H1 (cell line): Measurements from ENCODE around the gene MTX2. TPM values are rescaled to one million over a fixed set of nuclear protein-coding genes. Genes with fewer than 3 reads are reported as not detected.

Source experiments
- CTCF ChIA-PET: fragments of 300-600 bp; sonication (Branson Sonifier 250); formaldehyde crosslinking; loops from one replicate; lab custom pipeline; 2021; ENCODE audit not compliant: partially characterized antibody; lab: Charles Lee
- POLR2A ChIA-PET: fragments of 300-600 bp; sonication (Branson Sonifier 250); formaldehyde crosslinking; loops from one replicate; lab custom pipeline; 2021; ENCODE audit warnings: inconsistent platforms; ENCODE audit not compliant: partially characterized antibody; lab: Charles Lee
- DNase-seq, 2 experiments: peaks; one replicate each; pipeline versions ENCODE4 v3.0.0 to v3.0.0-alpha.2; 2010 to 2022; ENCODE audit warnings: low spot score in 2 of 2, low read depth in 1 of 2, mixed read lengths in 1 of 2
- FAIRE-seq: peaks from 2 replicates; lab custom pipeline; 2011; peaks lifted over from hg19 to GRCh38; lab: Jason Lieb, UNC
- H2AFZ ChIP-seq: 2 replicates; pipeline ENCODE4 v1.8.1; 2012; ENCODE audit warnings: low read length, inconsistent platforms
- H2AK5ac ChIP-seq: 2 replicates; pipeline ENCODE4 v1.6.1; 2013; ENCODE audit warnings: low read depth, low read length
- H2BK120ac ChIP-seq: replicated peaks from 2 replicates; pipeline ENCODE3; 2013; ENCODE audit warnings: low read depth, low read length, inconsistent platforms
- H2BK12ac ChIP-seq: 2 replicates; pipeline ENCODE4 v1.6.1; 2013; ENCODE audit warnings: low read depth, low read length
- H2BK15ac ChIP-seq: 2 replicates; pipeline ENCODE4 v1.6.1; 2013; ENCODE audit warnings: low read length
- H2BK20ac ChIP-seq: 2 replicates; pipeline ENCODE4 v1.6.1; 2013; ENCODE audit warnings: low read length
- H2BK5ac ChIP-seq: 2 replicates; pipeline ENCODE4 v1.6.1; 2013; ENCODE audit warnings: low read depth, low read length
- H3K14ac ChIP-seq: 2 replicates; pipeline ENCODE4 v1.6.1; 2013; ENCODE audit warnings: inconsistent platforms; ENCODE audit not compliant: insufficient read length
- H3K18ac ChIP-seq: 2 replicates; pipeline ENCODE4 v1.6.1; 2013; ENCODE audit warnings: low read length; ENCODE audit errors: extremely low read depth
- H3K23ac ChIP-seq: 2 replicates; pipeline ENCODE4 v1.6.1; 2013; ENCODE audit warnings: inconsistent platforms; ENCODE audit not compliant: insufficient read length
- H3K23me2 ChIP-seq: 2 replicates; pipeline ENCODE4 v1.6.1; 2013; ENCODE audit warnings: low read depth, low read length
- H3K27ac ChIP-seq: 2 replicates; pipeline ENCODE4 v1.6.1; 2011; ENCODE audit warnings: low read depth, low read length, inconsistent platforms
- H3K27me3 ChIP-seq, 4 experiments: replicated peaks in 1 of 4; 1 replicate in 1 of 4; 2 replicates in 3 of 4; pipeline versions ENCODE4 v1.6.1 to v1.8.1; 2011 to 2013; ENCODE audit warnings: low read length in 3 of 4, mild to moderate bottlenecking in 3 of 4, inconsistent platforms in 2 of 4, mixed read lengths in 2 of 4, moderate library complexity in 1 of 4; ENCODE audit not compliant: control insufficient read depth in 3 of 4, insufficient read depth in 3 of 4; ENCODE audit errors: extremely low read depth in 1 of 4
- H3K36me3 ChIP-seq, 4 experiments: 2 replicates each; pipeline versions ENCODE4 v1.6.1 to v1.8.1; 2011 to 2013; ENCODE audit warnings: mild to moderate bottlenecking in 4 of 4, low read length in 3 of 4, moderate library complexity in 2 of 4, control low read depth in 1 of 4, inconsistent platforms in 1 of 4; ENCODE audit not compliant: insufficient read depth in 4 of 4, control insufficient read depth in 2 of 4
- H3K4ac ChIP-seq: replicated peaks from 2 replicates; pipeline ENCODE3; 2013; ENCODE audit warnings: low read length, low read depth, mixed read lengths, inconsistent platforms; ENCODE audit not compliant: insufficient read length
- H3K4me1 ChIP-seq, 4 experiments: replicated peaks in 1 of 4; 1 replicate in 1 of 4; 2 replicates in 3 of 4; pipeline versions ENCODE4 v1.6.1 to v1.8.1; 2011 to 2013; ENCODE audit warnings: low read length in 3 of 4, inconsistent platforms in 2 of 4, mixed read lengths in 1 of 4; ENCODE audit not compliant: insufficient read depth in 4 of 4, control insufficient read depth in 3 of 4
- H3K4me2 ChIP-seq, 2 experiments: 2 replicates each; pipeline versions ENCODE4 v1.6.1 to v1.8.1; 2011 to 2013; ENCODE audit warnings: low read depth in 2 of 2, low read length in 2 of 2, control low read depth in 1 of 2, inconsistent platforms in 1 of 2, mild to moderate bottlenecking in 1 of 2; ENCODE audit not compliant: insufficient read depth in 1 of 2
- H3K4me3 ChIP-seq, 4 experiments: fragments of 200-600, 300-600 bp in 1 of 4; sonication (generic), shearing (Covaris generic), sonication (Bioruptor Twin) in 1 of 4; 2 replicates each; pipeline versions ENCODE4 v1.5.1 to v1.8.1; 2011 to 2016; ENCODE audit warnings: low read length in 4 of 4, low read depth in 3 of 4, control low read depth in 2 of 4, inconsistent platforms in 2 of 4, mild to moderate bottlenecking in 2 of 4, mixed read lengths in 1 of 4, moderate library complexity in 1 of 4; ENCODE audit not compliant: insufficient read depth in 2 of 4; ENCODE audit errors: extremely low read depth in 1 of 4
- H3K56ac ChIP-seq: replicated peaks from 2 replicates; pipeline ENCODE3; 2013; ENCODE audit warnings: low read depth, mild to moderate bottlenecking, mixed read lengths, low read length, inconsistent platforms; ENCODE audit not compliant: insufficient read length
- H3K79me1 ChIP-seq: 2 replicates; pipeline ENCODE4 v1.6.1; 2013; ENCODE audit warnings: low read depth, low read length, control low read depth
- H3K79me2 ChIP-seq, 2 experiments: 2 replicates each; pipeline versions ENCODE4 v1.6.1 to v1.8.1; 2012 to 2013; ENCODE audit warnings: low read length in 2 of 2, mild to moderate bottlenecking in 2 of 2, inconsistent platforms in 1 of 2; ENCODE audit not compliant: insufficient read depth in 2 of 2, control insufficient read depth in 1 of 2
- H3K9ac ChIP-seq, 4 experiments: replicated peaks in 1 of 4; 1 replicate in 1 of 4; 2 replicates in 3 of 4; pipeline versions ENCODE4 v1.6.1 to v1.8.1; 2011 to 2013; ENCODE audit warnings: low read depth in 3 of 4, low read length in 3 of 4, control low read depth in 2 of 4, mild to moderate bottlenecking in 2 of 4, moderate library complexity in 2 of 4, inconsistent platforms in 1 of 4; ENCODE audit errors: extremely low read depth in 1 of 4
- H3K9me3 ChIP-seq, 2 experiments: 2 replicates each; pipeline versions ENCODE4 v1.6.1 to v1.8.1; 2012 to 2013; ENCODE audit warnings: mild to moderate bottlenecking in 2 of 2, moderate library complexity in 2 of 2, control low read depth in 1 of 2, inconsistent platforms in 1 of 2, low read depth in 1 of 2, low read length in 1 of 2, mixed read lengths in 1 of 2; ENCODE audit not compliant: insufficient read depth in 2 of 2
- H4K20me1 ChIP-seq, 2 experiments: replicated peaks in 1 of 2; 2 replicates each; pipeline versions ENCODE3 to v1.8.1; 2011 to 2013; ENCODE audit warnings: inconsistent platforms in 2 of 2, low read length in 2 of 2, mild to moderate bottlenecking in 1 of 2; ENCODE audit not compliant: insufficient read depth in 2 of 2, control insufficient read depth in 1 of 2
- H4K5ac ChIP-seq: 2 replicates; pipeline ENCODE4 v1.6.1; 2013; ENCODE audit warnings: low read length, low read depth, mixed read lengths, inconsistent platforms; ENCODE audit not compliant: insufficient read length
- H4K8ac ChIP-seq: 2 replicates; pipeline ENCODE4 v1.8.0; 2013; ENCODE audit warnings: mild to moderate bottlenecking, moderate library complexity, low read length, inconsistent platforms; ENCODE audit not compliant: insufficient read depth; ENCODE audit errors: extremely low read depth
- H4K91ac ChIP-seq: replicated peaks from 2 replicates; pipeline ENCODE3; 2013; ENCODE audit warnings: low read length, mixed read lengths, inconsistent platforms; ENCODE audit not compliant: insufficient read length
- CHD2 ChIP-seq: IDR thresholded peaks from 2 replicates; pipeline ENCODE4 v1.6.1; 2012; ENCODE audit warnings: low read length, improper control_type of control experiment
- WGBS, 2 experiments: shearing (Covaris generic) in 1 of 2; methylation state at CpG; one replicate each; pipeline versions ENCODE4 v1.1.6 to v1.1.7; 2013 to 2015; ENCODE audit warnings: low lambda C conversion rate in 2 of 2, mixed read lengths in 2 of 2, inconsistent platforms in 1 of 2, low coverage in 1 of 2, missing lambda C conversion rate in 1 of 2; ENCODE audit not compliant: insufficient replicate concordance in 2 of 2, insufficient coverage in 1 of 2, insufficient read length in 1 of 2; ENCODE audit errors: extremely low coverage in 1 of 2, missing lambda C conversion rate in 1 of 2; 5-methylcytosine and 5-hydroxymethylcytosine counted together
- polyA plus RNA-seq, 7 experiments: library from polyadenylated mRNA; depleted of rRNA in 3 of 7; stranded (reverse) in 5 of 7; unstranded in 2 of 7; fragments of >200 nt in 5 of 7; fragments of 200-250 nt in 2 of 7; gene quantifications; 1 replicate in 5 of 7; 2 replicates in 1 of 7; 4 replicates in 1 of 7; pipeline versions ENCODE4 v1.2.1 to v1.2.3, GENCODE V29; 2011 to 2013; ENCODE audit warnings: missing spikeins in 2 of 7, mixed read lengths in 2 of 7
- total RNA-seq: library from RNA; stranded (reverse); fragmentation: NEBNext Ultra II Directional; extraction: Animal tissue kit (Norgen Biotek cat#: 25700); gene quantifications from 2 replicates; pipeline ENCODE4 v1.2.1, GENCODE V29; 2021

Gene MTX2
- total and polyA plus RNA-seq, 2 of the 8 experiments (the other 6 are each of a cell fraction or from before 2014, with no cell fraction given): 33.5 to 38.3 TPM

- no peak overlapping the region for H4K8ac ChIP-seq
- H3K14ac ChIP-seq: no peak overlapping the region
- WGBS, 2 experiments: 92% methylated on average over 1 of the region's 1 CpG; no CpG with 5 or more reads in 1 of the 2 experiments
- 0 out of 4 replicates have a peak, but pooled peaks cover 0 to 5% of the 10 kb centered on the region in 2 experiments for H3K79me2 ChIP-seq
- no peak overlapping the region for H4K91ac ChIP-seq
- H3K4ac ChIP-seq: no peak overlapping the region
- H2AFZ ChIP-seq: no peak overlapping the region
- no peaks in the 10 kb centered on the region for H3K9me3 ChIP-seq
- CTCF ChIA-PET: interaction anchor here (0.5 to 1.5 kb wide), 3 partner anchors 129 to 493 kb away, joined by 3 to 4 read pairs (median 3); no protein-coding TSS in a partner anchor
- FAIRE-seq: no peak
- H3K23ac ChIP-seq: no peak overlapping the region
- no peak for TF ChIP-seq CHD2
- H2BK20ac ChIP-seq: no peak overlapping the region
- no peak overlapping the region for H2BK5ac ChIP-seq
- H3K27ac ChIP-seq: no peak overlapping the region
- H2BK15ac ChIP-seq: no peak overlapping the region
- no peaks in the 10 kb centered on the region for H3K27me3 ChIP-seq
- no peak overlapping the region for H3K9ac ChIP-seq
- no peaks in the 10 kb centered on the region for H3K23me2 ChIP-seq
- no peaks in the 10 kb centered on the region; a peak in 1 of 8 replicates for H3K36me3 ChIP-seq
- no peak overlapping the region for H4K5ac ChIP-seq
- POLR2A ChIA-PET: no interaction called here
- no peak overlapping the region for H3K4me3 ChIP-seq
- H3K56ac ChIP-seq: no peak overlapping the region
- H3K4me2 ChIP-seq: no peak overlapping the region
- peaks cover 0 to 10% (median 7%) of the 10 kb centered on the region in 4 experiments; a peak in 4 of 7 replicates for H3K4me1 ChIP-seq
- no peak overlapping the region for H2BK12ac ChIP-seq
- H2BK120ac ChIP-seq: no peak overlapping the region
- peaks cover 2% of the 10 kb centered on the region; the same call in 1 of the 2 replicates for H3K79me1 ChIP-seq
- H4K20me1 ChIP-seq: no peaks in the 10 kb centered on the region
- H2AK5ac ChIP-seq: no peak overlapping the region
- DNase-seq: no peak
- no peak overlapping the region for H3K18ac ChIP-seq
These were observed 52.7 kb downstream of the MTX2 start for GRCh38 chr2:176321916-176322315.
